ENCODE data around the gene SLC14A1.

SLC14A1 gene

DNA sequence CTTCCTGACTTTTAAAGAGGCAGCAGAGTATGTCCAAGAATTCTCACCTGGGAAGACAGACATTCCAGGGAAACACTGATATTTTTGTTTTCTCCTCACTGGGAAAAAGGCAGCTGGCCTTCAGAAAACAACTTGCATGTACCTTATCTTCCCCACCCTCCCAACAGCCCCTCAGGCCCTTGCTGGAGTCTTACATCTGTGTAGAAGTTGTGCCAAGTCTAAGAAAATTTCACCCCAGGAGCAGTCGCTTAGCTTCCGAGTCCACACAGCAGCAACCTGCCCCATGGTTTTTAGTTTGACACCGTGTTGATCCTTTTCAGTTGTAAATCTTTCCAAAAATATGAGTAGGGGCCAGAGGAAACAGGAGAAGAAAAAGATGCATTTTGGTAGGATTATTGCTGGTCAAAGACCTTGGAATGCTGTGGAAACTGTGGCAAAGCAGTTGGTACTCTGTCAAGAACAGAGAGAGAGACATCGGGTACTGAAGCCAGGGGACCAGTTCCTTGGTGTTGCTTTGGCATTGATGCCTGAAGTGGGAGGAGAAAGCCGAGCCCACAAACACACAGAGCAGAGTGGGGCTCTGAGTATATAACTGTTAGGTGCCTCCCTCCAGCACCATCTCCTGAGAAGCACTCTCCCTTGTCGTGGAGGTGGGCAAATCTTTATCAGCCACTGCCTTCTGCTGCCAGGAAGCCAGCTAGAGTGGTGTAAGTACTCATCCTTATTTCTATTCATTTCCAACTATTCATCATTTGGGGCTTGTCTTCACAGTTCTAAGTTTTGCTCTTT lies at the start of gene SLC14A1:
SLC14A1 (plus strand) TSS at position 615 of the 789 bp plus-strand sequence. CDS start 6,140 bp downstream, outside the sequence.
- TF ChIP-seq GATA2 (IDR thresholded peaks at IDR 0.05; ENCODE audit: low read depth, low read length) = no peak
- TF ChIP-seq GATA3 (IDR thresholded peaks at IDR 0.05; ENCODE audit: low read depth, low read length) = no peak

DNA sequence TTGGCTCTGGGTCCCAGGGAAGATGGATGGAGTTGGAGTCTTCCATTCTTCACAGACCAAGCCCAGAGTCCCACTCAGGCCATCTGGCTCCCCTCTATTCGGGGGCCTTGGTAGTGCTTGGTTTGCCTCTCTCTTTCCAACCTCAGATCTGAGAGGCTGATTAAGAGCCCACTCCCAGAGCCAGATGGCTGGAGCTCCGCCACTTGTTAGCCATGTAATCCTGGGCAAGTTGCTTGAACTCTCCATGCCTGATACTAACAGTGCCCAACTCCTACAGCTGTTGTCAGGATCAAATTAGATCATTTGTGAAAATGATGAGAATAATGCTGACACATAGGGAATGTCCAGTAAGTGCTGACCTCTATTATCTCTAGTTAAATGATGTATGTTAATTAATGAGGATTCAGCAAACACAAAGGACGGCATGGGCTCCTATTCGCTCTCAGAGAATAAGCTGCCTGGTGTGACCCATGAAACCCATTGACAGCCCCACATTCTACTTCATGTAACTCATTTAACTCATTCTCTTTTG lies 46.6 kb upstream of the SLC14A1 start:
- TF ChIP-seq GATA2 (IDR thresholded peaks at IDR 0.05; ENCODE audit: low read depth, low read length) (peak; percentile 35; the same call in 1 of the 2 replicates), GATA3 (IDR thresholded peaks at IDR 0.05; ENCODE audit: low read depth, low read length) (no peak)

DNA sequence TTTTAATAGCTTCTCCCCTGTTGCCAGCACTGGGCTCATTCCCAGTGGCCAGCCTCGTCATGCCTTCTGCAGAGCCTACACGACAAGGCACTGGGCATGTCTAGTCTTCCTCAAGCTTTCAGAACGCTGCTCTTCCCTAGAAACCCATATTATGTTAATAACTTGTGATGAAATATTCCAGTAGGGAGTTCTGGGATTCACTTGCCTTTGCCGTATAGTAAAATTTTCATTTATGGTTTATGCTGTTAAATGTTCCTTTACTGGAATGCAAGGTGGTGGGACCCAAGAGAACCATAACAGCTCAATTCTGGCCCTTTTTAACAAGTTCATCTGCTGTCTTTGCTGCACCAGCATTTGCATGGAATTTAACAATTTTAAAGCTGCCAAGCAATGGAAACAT lies 45.5 kb upstream of the SLC14A1 start:
- TF ChIP-seq GATA3 (IDR thresholded peaks at IDR 0.05; ENCODE audit: low read depth, low read length) (no peak), GATA2 (IDR thresholded peaks at IDR 0.05; ENCODE audit: low read depth, low read length) (no peak)

DNA sequence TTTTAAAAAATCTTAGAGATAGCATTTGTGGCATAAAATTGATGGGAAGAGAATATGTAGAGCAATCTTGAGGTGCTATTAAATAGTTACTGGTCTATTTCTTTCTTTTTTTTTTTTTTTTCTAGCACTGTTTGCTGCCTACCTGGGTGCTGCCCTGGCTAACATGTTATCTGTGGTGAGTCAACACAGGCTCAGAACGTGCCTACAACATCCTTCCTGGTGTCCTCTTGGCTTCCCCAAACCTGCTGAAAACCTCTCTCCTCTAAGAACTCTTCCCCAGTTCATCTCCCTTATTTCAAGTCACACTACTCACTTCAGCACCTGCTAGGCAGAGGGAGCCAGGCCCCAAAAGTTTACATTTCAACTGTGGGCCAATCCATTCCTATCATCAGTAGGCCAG lies 45.1 kb upstream of the SLC14A1 start:
- TF ChIP-seq GATA2 (IDR thresholded peaks at IDR 0.05; ENCODE audit: low read depth, low read length) (no peak), GATA3 (IDR thresholded peaks at IDR 0.05; ENCODE audit: low read depth, low read length) (no peak)

DNA sequence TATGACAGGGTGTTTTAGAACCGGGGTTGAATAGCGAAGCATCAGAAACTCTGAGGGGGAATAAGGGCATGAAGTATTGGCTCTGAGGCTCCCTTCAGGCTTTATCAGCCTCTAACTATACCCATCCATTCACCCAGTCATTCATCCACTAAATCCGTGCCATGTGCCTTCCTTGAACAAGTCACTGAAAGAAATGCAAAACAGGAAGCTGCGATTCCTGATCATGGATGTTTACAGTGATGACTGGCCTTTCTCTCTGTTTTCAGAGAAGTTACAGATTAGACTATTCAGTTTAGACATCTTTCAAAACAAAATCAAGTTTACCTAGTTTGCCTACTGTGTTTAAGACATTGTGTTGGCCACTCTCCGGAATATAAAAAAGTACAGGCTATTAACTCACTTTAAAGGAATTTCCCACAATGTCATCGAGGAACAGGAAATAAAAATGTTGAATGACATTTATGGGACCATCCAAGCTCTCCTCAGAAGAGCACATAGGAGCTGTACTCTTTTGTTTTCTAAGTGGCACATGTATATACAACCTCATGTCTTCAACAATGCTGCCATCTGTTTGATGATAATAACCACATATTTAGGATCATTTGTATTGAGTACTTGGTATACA lies 43.8 kb upstream of the SLC14A1 start:
- TF ChIP-seq GATA2 (IDR thresholded peaks at IDR 0.05; ENCODE audit: low read depth, low read length) (no peak), GATA3 (IDR thresholded peaks at IDR 0.05; ENCODE audit: low read depth, low read length) (no peak)

DNA sequence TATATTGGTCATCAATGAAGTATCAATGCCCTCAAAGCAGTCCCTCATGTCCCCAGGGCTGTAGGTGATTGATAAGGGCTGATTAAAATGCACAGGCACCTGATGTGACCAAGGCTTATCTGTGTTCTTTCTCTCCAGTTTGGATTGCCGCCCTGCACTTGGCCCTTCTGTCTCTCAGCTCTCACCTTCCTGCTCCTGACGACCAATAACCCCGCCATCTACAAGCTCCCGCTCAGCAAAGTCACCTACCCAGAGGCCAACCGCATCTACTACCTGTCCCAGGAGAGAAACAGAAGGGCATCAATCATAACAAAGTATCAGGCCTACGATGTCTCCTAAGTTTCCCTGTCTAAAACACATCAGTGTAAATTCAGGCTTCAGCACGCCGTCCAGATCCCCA lies 41.8 kb upstream of the SLC14A1 start:
- TF ChIP-seq GATA3 (IDR thresholded peaks at IDR 0.05; ENCODE audit: low read depth, low read length) = no peak
- no peak for TF ChIP-seq GATA2 (IDR thresholded peaks at IDR 0.05; ENCODE audit: low read depth, low read length)

DNA sequence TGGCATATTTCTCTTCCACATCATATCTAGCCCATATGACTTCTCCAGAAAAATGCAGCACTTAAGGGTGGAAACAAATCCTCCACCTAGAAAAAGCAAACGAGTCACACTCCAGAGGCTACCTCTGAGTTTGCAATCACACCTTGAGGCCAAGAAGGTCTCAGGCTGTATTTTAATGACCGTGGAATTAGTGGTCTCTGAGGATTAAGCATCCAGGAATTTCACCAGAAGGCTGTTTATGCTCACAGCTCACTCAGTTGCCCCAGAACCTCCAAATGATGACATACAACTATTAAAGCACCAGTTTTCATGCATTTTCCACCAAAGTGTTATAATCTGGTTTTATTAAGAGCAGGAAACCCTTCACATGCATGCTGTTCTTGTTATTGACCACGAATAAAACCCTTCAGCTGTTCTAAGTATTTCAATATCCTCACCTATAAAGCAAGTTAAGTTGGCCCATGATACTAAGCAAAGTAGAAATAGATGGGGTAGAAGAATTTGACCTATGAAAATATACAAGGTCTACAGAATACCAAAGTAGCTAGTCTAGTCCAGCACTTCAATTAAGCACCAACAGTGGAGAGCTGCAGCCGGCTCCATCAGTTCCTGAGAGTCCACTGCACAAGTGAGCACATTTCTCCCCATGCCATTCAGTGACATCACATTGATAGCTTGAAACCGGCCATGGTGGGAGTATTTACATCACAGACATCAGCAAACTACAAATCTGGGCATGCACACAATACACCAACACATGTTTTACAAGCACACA lies 39.5 kb upstream of the SLC14A1 start:
- no peak for TF ChIP-seq GATA2 (IDR thresholded peaks at IDR 0.05; ENCODE audit: low read depth, low read length)
- TF ChIP-seq GATA3 (IDR thresholded peaks at IDR 0.05; ENCODE audit: low read depth, low read length) = no peak

DNA sequence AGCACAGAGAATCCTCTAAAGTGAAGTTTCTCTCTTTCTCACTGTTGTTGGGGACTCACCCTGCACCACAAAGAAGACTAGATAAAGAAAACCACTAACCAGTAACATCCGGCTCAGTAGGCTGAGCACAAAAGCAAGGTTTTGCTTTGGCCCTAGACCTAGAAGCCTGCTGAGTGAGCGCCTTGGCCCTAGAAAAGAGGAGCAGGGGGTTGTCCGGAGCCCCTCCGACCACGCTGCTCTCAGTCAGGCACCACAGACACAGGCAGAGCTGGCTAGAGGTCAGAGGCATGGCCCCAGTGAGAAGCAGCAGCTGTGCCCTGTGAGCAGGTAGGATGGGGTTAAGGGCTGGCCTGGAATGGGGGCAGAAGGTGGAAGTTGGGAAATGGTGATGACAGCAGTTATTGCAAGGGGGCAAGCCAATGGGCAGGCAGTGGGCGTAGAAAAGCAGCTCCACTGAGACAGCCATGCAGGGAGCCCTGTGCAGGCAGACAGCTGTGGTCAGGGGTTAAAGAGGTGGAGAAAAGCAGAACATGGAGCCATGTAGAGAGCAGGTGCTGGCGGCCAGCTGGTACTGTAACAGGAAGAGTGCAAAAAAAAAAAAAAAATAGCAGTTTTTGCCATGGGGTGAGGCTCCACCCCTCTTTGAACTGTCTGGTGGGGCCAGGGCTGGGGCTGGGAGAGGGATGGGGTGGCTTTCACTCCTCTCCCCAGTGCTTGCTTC lies 36.9 kb upstream of the SLC14A1 start:
- no peak for TF ChIP-seq GATA2 (IDR thresholded peaks at IDR 0.05; ENCODE audit: low read depth, low read length)
- TF ChIP-seq GATA3 (IDR thresholded peaks at IDR 0.05; ENCODE audit: low read depth, low read length) = no peak

DNA sequence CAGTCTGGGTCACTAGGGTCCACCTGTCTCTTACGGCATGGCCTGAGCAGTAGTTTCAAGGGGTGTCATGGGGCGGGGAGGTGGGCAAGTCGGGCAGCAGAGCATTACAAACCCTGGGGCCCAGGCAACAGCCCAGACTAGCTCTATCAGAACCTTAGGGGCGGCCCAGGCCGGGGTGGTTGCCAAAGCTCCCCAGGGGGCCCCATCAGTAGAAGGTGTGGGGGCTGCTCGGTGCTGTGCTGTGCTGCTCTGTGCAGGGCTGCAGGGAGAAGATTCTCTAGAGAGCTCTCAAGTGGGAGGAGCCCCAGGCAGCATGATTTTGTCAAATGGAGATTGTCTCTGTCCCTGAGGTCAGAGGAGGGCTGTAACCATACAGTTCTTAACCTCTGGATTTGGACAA lies 36.4 kb upstream of the SLC14A1 start:
- no peak for TF ChIP-seq GATA2 (IDR thresholded peaks at IDR 0.05; ENCODE audit: low read depth, low read length)
- no peak for TF ChIP-seq GATA3 (IDR thresholded peaks at IDR 0.05; ENCODE audit: low read depth, low read length)

DNA sequence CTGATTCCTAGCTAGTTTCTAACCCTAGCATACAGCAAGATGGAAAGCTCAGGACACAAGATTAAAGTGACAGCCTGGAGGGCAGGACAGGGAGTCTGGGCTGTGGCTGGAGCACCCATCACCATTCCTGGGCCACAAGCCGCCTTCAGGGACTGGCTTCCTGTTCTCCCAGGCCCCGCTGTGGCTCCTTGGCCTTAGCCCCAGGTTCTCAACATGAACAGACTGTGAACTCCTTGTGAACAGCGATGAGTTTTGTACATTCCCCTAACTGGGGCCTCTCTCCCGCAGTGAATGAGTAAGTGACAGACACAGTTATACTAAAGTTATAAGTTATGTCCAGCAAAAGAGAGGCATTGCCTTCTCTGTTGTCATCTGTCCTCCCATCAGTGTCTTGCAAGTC lies 35.9 kb upstream of the SLC14A1 start:
- TF ChIP-seq GATA3 (IDR thresholded peaks at IDR 0.05; ENCODE audit: low read depth, low read length) (no peak), GATA2 (IDR thresholded peaks at IDR 0.05; ENCODE audit: low read depth, low read length) (no peak)

DNA sequence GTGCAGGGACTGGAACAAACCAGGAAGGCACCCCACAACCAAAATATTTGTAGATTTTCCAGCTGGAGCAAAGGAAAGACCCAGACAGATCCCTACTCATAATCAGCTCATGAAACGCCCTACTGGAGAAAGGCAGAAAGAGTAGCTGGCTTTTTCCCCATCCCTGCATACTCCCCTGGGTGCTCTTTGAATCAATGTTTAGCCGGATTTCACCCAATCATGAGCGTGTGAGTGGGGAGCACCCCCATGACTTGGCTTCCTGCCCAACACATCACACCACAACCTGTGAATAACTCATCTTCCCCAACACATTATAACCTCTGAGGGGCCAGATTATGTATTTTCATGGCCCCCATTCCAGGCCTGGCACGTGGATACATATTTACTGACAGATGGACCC lies 35.1 kb upstream of the SLC14A1 start:
- TF ChIP-seq GATA2 (IDR thresholded peaks at IDR 0.05; ENCODE audit: low read depth, low read length) (no peak), GATA3 (IDR thresholded peaks at IDR 0.05; ENCODE audit: low read depth, low read length) (no peak)

DNA sequence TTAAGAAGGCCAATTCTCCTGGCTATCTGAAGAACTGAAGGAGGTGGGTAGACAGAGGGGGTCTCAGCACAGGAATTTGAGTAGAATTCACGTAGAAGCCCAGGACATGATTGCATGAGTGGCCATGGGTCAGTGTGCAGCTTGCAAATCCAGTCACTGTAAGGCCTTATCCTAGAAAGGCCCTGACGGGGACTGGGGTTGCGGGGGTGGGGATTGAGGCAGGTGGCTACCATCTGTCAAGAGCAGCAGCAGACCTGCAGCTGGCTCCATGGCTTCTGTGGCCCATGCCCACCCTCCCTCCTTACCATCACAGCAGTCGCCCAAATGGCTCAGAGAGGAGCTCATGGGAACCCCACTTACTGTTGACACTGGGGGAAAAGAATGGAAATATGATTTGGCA lies 34.6 kb upstream of the SLC14A1 start:
- TF ChIP-seq GATA2 (IDR thresholded peaks at IDR 0.05; ENCODE audit: low read depth, low read length) (no peak), GATA3 (IDR thresholded peaks at IDR 0.05; ENCODE audit: low read depth, low read length) (no peak)

DNA sequence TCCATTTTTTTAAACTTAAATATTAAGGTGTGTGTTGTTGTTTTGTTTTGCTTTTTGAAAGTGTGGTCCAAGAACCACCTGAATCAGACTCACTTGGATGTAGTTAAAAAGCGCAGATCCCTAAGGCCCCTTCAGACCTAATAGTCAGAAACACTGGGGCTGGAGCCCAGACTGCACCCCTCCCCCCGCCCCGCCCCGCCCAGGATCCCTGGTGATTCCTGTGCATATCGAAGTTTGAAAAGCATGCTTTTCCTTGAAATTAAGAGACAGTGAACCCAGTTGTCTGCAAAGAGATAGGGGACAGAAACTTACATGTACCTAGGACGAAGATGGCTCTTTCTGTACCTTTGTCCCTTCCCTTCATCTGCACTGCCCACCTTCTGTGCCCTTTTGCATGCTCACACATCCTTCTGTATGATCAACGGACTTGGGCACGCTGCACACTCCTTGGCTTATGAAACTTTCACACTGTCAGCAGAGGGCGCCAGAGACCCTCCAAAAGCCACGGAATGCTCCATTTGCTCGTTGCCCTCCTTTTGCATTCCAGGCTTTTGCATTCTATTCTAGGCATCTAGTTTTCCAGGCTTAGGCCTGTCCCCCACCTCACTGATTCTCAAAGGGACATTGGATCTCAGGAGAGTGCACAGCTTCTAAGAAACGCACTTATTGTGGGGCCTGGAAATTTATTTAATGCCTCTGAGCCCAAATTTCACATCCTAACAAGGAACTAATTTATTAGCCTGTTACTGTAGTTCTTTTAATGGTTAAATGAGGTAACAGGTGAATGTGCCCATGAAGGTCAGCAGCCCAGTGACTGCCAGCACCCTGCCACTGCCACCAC lies 32.8 kb upstream of the SLC14A1 start:
- TF ChIP-seq GATA2 (IDR thresholded peaks at IDR 0.05; ENCODE audit: low read depth, low read length) (no peak), GATA3 (IDR thresholded peaks at IDR 0.05; ENCODE audit: low read depth, low read length) (no peak)
